Natural killer cell treated with Interleukin-12 subunit alpha and Interleukin-12 subunit beta and Interleukin-15 and Interleukin-18, amount 100 ng/mL, for 72 hours (primary cell): Measurements from ENCODE around the gene KPTN. TPM values are rescaled to one million over a fixed set of nuclear protein-coding genes. Genes with fewer than 3 reads are reported as not detected.
A peak's percentile ranks its signal among the peaks of the same experiment; 100 is the strongest.
"Not testable (repeated sequence)": the region's sequence is repeated elsewhere in the genome, so short reads cannot be mapped to it uniquely, and the experiment has no call there.

ENCODE experiments used
- ATAC-seq, 2 donors: fragments of 150-1000 bp; cut with Tn5 transposase in 1 of 2; sonication (Bioruptor Pico), chemical (Tn5 transposase) in 1 of 2; 2 replicates each; pipeline ENCODE4 v1.10.0; 2021
- DNase-seq: peaks from one replicate; pipeline ENCODE4 v3.0.0; 2022; ENCODE audit warnings: low spot score
- H3K27ac Mint-ChIP-seq, 2 donors: 1 replicate in 1 of 2; 2 replicates in 1 of 2; pipeline ENCODE4 v1.8.0; 2022; ENCODE audit warnings: mixed read lengths in 2 of 2, mild to moderate bottlenecking in 1 of 2, moderate library complexity in 1 of 2
- H3K27me3 Mint-ChIP-seq, 2 donors: 1 replicate in 1 of 2; 2 replicates in 1 of 2; pipeline ENCODE4 v1.8.0; 2022; ENCODE audit warnings: mixed read lengths in 2 of 2
- H3K36me3 Mint-ChIP-seq: one replicate; pipeline ENCODE4 v1.8.0; 2022; ENCODE audit warnings: mixed read lengths
- H3K4me1 Mint-ChIP-seq, 2 donors: 1 replicate in 1 of 2; 2 replicates in 1 of 2; pipeline ENCODE4 v1.8.0; 2022; ENCODE audit warnings: low read depth in 2 of 2, mixed read lengths in 2 of 2, mild to moderate bottlenecking in 1 of 2
- H3K4me3 Mint-ChIP-seq: one replicate; pipeline ENCODE4 v1.8.0; 2022; ENCODE audit warnings: mixed read lengths
- H3K9me3 Mint-ChIP-seq: 2 replicates; pipeline ENCODE4 v1.8.0; 2022; ENCODE audit warnings: mixed read lengths
- total RNA-seq, 2 donors: library from RNA; stranded (reverse); gene quantifications; one replicate each; pipeline ENCODE4 v1.2.3, GENCODE V29; 2022

Gene KPTN
- total RNA-seq, 2 donors from 2014 or later, result 4.9 to 11.4 TPM

DNA sequence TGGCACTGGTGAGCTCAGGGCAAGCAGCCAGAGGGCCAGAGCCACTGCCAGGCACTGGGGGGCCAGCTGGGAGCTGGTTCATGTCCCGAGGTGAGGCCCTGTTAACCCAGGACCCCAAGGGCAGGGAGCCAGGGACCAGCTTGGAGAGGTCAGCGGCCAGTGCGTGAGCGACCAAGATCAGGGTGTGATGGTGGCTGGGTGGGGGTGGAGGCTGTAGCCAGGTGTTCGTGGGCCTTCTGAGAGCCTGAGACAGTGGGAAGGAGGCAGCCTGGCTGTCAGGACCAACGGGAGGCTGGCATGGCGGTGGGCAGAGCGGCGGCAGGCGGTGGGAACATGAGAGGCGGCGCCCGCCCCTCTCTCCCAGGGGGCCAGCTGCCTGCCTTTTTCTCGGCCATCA is 8.1 kb upstream of the KPTN start:
- Mint-ChIP-seq H3K4me3 (no peak overlapping the region), H3K27ac (no peak overlapping the region), H3K9me3 (no peaks in the 10 kb centered on the region), H3K36me3 (peaks cover 7% of the 10 kb centered on the region), H3K27me3 (no peaks in the 10 kb centered on the region), H3K4me1 (peaks cover 7 to 12% of the 10 kb centered on the region in 2 donors)
- DNase-seq (no peak), ATAC-seq (no peak)

DNA sequence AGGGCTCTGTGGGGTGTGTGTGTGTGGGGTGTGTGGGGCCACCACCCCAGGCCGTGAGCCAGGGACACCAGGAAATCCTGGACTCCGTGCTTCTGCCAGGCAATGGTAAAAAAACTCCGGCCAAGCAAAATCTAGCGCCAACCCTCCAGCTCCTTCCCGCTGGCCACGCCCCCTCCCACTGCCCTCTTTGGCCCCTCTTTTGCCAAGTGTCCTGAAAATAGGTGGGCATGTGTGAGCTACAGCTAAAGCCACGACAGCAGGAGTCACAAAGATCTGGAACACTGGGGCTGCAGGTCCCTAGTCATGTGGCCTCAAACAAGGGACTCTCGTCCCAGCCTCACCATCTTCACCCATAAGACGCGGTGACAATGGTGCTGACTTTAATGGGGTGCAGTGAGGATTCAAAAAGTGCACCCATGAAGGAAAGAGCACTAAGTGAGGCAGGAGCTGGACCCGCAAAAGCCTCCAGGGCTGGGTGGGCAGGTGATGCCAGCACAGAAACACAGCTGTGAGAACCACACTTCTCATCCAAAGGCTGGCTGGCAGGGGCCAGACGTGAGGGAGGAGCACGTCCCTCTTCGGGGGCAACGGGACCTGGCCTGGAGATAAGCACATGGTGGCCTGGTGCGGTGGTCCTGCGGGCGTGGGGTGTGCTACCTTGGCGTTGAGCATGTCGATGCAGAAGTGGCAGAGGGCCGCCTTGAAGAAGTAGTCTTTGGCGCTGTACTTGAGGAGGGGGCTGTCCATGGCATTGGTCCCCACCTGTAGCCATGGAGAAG is 7.5 kb upstream of the KPTN start:
- ATAC-seq (no peak), DNase-seq (no peak)
- Mint-ChIP-seq H3K4me1 (peaks cover 7 to 10% of the 10 kb centered on the region in 2 donors), H3K27ac (no peak overlapping the region), H3K27me3 (no peaks in the 10 kb centered on the region), H3K4me3 (no peak overlapping the region), H3K9me3 (no peaks in the 10 kb centered on the region), H3K36me3 (peaks cover 7% of the 10 kb centered on the region)

DNA sequence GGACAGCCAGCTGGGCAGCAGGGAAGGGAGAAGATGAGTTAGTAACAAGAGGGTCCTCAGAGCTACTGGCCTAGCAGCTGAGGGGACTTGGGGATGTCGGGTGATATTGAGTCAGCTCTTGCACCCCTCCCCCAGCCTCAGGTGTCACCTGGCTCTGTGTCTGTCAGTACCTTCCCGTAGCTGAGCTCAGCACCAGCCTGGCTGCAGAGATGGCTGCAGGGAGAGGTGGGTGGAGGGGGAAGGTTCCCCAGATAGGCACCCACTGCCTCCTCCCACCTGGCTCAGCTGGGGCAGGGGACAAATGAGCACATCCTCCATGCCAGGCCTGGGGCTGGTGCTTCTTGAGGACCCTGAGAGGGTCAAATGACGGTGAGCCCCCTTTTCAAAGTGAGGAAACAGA is 6.8 kb upstream of the KPTN start:
- peaks cover 7 to 10% of the 10 kb centered on the region in 2 donors for H3K4me1 Mint-ChIP-seq
- peaks cover 7% of the 10 kb centered on the region for H3K36me3 Mint-ChIP-seq
- no peak overlapping the region for H3K4me3 Mint-ChIP-seq
- DNase-seq (no peak), ATAC-seq (no peak)
- H3K27ac Mint-ChIP-seq, result no peak overlapping the region
- no peaks in the 10 kb centered on the region for H3K27me3 Mint-ChIP-seq
- no peaks in the 10 kb centered on the region for H3K9me3 Mint-ChIP-seq

DNA sequence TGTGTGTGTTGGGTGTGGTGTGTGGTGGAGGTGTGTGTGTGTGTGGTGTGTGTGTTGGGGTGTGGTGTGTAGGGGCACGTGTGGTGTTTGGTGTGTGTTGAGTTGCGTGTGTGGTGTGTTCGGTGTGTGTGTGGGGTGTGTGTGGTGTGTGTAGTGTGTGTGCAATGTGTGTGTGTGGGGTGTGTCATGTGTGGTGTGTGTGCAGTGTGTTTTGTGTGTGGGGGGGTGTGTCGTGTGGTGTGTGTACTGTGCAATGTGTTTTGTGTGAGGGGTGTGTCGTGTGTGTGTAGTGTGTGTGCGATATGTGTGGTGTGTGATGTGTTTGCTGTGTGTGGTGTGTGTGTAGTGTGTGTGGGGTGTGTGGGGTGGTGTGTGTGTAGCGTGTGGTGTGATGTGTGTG is 6.0 kb upstream of the KPTN start:
- DNase-seq (no peak), ATAC-seq (no peak)
- Mint-ChIP-seq H3K27ac (no peak overlapping the region), H3K9me3 (no peaks in the 10 kb centered on the region), H3K4me1 (peaks cover 15 to 17% of the 10 kb centered on the region in 2 donors), H3K36me3 (peaks cover 7% of the 10 kb centered on the region), H3K4me3 (no peak overlapping the region), H3K27me3 (no peaks in the 10 kb centered on the region)

DNA sequence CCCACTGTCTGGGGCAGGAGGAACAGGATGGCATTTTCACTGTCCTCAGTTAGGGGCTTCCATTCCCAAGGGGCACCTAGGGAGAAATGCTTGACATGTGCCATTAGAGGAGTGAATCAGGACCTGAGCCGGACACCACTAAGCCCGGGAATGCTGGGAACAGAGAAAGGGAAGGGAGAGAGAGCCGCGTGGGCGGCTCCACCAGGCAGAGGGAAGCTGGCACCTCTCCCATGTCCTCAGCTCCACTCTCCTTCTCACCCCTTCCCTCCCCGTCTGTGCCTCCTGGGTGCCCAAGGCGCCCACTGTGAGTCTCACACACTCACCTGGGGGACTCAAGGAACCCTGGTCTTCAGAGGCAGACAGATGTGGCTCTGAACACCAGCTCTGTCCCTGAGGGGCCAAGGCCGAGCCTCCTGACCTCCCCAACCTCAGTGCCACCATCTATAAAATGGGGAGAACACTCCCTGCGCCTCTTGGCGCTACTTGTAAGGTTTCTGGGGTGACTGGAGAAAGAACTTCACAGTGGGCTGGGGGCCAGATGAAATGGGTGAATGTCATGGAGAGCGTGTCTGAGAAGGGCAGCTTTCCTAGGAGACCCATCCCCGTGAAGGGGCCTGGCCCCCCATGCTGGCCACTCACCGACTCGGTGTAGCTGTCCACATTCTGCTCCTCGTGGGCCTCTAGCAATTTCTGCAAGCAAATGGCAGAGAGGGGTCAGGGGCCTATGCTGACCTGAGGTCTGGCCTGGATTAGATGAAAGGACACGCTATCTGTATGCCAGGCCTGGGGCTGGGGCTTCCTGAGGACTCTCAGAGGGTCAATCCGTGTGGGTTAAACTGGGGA is 5.3 kb upstream of the KPTN start:
- H3K4me1 Mint-ChIP-seq, result peaks cover 20 to 23% of the 10 kb centered on the region in 2 donors
- ATAC-seq, result no peak
- H3K9me3 Mint-ChIP-seq, result no peaks in the 10 kb centered on the region
- peaks cover 7% of the 10 kb centered on the region for H3K36me3 Mint-ChIP-seq
- no peak overlapping the region for H3K27ac Mint-ChIP-seq
- no peak overlapping the region for H3K4me3 Mint-ChIP-seq
- DNase-seq, result no peak
- no peaks in the 10 kb centered on the region for H3K27me3 Mint-ChIP-seq

DNA sequence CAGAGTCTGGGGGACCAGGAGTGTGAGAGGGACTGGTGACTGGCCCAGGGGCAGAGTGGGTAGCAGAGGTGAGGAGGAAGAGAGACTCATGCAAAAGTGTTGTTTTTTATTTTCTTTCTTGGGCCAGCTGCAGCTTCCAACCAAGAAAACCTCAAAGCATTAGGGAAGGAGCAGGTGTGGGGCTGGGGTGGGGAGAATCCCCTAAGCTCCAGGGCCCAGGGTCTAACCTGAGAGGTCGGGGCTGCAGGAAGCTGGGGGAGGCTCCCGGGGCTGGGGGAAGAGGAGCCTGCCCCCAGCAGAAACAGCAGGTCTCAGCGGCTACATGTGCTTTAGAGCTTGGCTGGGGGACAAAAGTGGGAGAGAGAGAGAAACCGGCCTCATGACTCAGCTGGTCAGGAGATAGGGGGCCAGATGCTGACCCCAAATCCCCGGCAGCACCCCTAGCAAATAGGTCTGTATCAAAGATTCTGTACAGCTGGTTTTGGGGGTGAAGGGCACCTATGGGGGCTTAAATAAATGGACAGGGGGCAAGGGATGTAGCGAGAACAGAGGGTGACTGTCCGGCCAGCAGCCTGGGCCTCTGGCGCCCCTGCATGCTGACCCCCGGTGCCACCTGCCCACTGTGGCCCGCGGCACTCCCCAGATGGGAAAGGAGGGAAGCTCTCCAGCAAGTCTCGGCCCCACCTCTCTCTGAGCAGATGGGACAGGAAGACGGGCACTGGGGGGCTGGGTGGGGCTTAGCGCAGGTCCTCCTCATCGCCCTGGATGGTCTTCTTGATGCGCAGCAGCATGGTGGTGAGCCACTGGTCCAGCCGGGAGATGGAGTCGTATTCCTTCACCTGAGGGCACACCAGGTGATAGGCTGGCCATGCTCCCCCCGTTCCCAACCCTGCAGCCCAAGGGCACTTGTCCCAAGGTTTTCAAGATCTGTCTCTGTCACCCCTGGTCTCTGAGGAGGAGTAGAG is 3.8 kb upstream of the KPTN start:
- Mint-ChIP-seq H3K36me3 (peaks cover 7% of the 10 kb centered on the region), H3K27me3 (no peaks in the 10 kb centered on the region), H3K4me1 (peaks cover 23 to 24% of the 10 kb centered on the region in 2 donors), H3K4me3 (no peak overlapping the region), H3K9me3 (no peaks in the 10 kb centered on the region), H3K27ac (peak overlapping the region in 1 of 2 donors; percentile 45)
- DNase-seq, result no peak
- no peak for ATAC-seq

DNA sequence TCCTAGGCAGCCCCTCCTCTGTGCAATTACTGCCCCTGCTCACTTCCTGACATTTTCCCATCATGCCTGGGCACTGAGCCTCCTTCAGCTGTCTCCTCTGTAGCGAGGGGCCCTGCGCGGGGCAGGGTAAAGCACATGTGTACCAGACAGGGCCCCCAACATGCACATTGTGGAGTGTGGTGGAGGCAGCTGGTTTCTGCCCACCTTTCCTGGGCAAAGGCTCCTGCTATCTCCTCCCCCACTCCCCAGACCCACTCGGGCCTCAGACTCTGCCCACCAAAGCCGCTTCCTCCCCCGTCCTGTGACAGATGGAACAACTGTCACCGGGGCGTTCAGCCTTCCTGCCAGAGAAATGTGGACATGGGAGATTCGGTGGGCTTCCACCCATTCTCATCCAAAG is 2.9 kb upstream of the KPTN start:
- ATAC-seq, result no peak
- H3K4me1 Mint-ChIP-seq, result peaks cover 23 to 24% of the 10 kb centered on the region in 2 donors
- no peaks in the 10 kb centered on the region for H3K27me3 Mint-ChIP-seq
- H3K27ac Mint-ChIP-seq, result peak overlapping the region; percentile 23 to 45
- H3K4me3 Mint-ChIP-seq, result no peak overlapping the region
- DNase-seq, result no peak
- no peaks in the 10 kb centered on the region for H3K9me3 Mint-ChIP-seq
- peaks cover 7% of the 10 kb centered on the region for H3K36me3 Mint-ChIP-seq

DNA sequence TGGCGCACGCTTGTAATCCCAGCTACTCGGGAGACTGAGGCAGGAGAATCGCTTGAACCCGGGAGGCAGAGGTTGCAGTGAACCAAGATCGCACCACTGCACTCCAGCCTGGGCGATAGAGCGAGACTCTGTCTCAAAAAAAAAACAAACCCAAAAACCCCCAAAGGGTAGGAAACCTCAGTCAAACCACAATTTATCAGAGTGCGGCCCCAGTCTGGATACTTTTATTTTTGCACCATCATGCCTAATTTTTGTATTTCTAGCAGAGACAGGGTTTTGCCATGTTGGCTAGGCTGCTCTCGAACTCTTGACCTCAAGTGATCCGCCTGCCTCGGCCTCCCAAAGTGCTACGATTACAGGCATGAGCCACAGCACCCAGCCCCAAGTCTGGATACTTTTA is 2.2 kb upstream of the KPTN start:
- ATAC-seq, DNase-seq, H3K9me3 Mint-ChIP-seq, H3K27me3 Mint-ChIP-seq, H3K36me3 Mint-ChIP-seq, H3K4me3 Mint-ChIP-seq, H3K27ac Mint-ChIP-seq: not testable (repeated sequence)
- peaks cover 23 to 24% of the 10 kb centered on the region in 2 donors for H3K4me1 Mint-ChIP-seq

DNA sequence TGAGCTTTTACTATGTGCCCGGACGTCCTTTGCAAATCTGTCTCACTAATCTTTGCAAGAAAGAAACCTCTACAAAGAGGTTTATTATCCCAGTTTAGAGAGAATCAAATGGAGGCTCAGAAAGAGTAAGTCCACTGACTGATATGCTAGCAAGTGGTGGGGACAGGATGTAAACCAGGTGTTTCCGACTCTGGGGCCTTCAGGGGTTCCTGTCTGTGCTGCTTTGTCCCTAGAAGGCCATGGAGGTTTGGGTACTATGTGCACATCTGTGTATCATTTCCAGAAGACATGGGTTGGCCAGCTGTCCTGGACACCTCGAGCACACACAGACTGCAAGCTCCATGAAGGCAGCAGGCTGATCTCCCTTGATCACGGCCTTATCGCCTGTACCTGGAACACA is 1.2 kb upstream of the KPTN start:
- Mint-ChIP-seq H3K4me1 (peaks cover 20 to 29% of the 10 kb centered on the region in 2 donors), H3K9me3 (no peaks in the 10 kb centered on the region), H3K4me3 (peak overlapping the region; percentile 89), H3K36me3 (peaks cover 5% of the 10 kb centered on the region), H3K27me3 (no peaks in the 10 kb centered on the region), H3K27ac (peak overlapping the region; percentile 92 to 96)
- no peak for DNase-seq
- ATAC-seq, result no peak

DNA sequence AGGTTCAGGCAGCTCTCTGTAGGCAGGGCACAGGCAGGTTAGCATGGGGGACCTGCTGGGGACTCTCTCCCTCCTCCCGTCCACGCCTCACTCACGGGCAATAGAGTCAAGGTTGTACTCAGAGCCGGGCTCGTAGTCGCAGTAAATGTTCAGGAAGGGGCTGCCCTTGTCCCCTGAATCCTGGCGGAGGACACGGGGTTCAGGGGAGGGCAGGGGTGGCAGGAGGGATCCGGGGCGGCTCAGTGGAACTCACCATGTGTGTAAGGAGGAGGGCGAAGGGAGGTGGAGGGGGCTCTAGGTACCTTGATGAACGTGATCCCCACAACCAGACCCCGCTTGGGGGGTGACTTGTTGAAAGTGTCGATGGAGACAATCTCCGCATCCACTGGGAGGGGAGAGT is 819 bp downstream of the KPTN start:
- Mint-ChIP-seq H3K9me3 (no peaks in the 10 kb centered on the region), H3K27ac (peak overlapping the region in 1 of 2 donors; percentile 92), H3K36me3 (no peaks in the 10 kb centered on the region), H3K27me3 (peaks cover 0 to 2% of the 10 kb centered on the region in 2 donors), H3K4me3 (peak overlapping the region; percentile 89), H3K4me1 (peaks cover 15 to 24% of the 10 kb centered on the region in 2 donors)
- ATAC-seq, result no peak
- DNase-seq, result no peak

DNA sequence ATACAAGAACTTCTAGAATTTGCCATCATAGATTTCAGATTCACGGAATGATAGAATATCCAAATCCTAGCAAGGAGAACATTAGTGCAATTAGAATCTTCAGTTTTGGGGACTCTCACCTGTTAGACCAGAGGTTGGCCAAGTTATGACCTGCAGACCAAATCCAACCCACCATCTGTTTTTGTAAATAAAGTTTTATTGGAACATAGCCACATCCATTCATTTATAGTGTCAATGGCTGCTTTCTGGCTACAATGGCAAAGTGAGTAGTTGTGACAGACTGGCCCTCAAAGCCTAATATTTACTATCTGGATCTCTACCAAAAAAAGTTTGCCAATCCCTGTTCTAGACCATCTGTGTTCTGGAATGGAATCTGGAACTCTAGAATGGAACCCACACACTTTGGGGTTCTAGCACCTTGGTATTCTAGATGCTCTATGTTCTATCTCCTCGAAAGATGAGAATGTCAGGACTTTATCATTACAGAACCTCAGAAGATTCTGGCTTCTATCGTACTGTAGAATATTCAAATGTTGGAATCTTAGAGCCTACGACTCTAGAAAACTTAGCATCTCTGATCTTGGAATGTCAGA is 2.5 kb downstream of the KPTN start:
- DNase-seq, result no peak
- Mint-ChIP-seq H3K27me3 (peaks cover 0 to 2% of the 10 kb centered on the region in 2 donors), H3K27ac (no peak overlapping the region), H3K9me3 (no peaks in the 10 kb centered on the region), H3K4me3 (no peak overlapping the region), H3K4me1 (peaks cover 15 to 24% of the 10 kb centered on the region in 2 donors), H3K36me3 (no peaks in the 10 kb centered on the region)
- ATAC-seq, result no peak

DNA sequence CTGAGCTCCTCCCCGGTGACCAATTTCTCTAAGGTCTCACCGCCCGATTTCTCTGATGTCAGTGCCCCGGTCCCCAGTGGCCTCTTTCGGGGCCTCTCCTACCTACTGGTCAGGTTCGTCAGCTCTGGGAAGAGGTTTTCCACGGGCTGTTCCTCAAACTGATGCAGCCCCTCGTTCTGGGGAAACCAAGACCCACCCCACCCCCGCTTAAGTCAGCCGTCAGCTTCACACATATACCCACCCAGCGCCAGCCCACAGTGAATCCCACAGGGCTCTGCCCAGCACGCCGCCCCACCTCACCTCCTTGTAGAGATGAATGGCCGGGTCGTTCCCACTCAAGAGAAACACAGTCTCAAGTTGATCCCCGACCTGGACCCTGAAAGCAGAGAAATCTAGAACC is 3.4 kb downstream of the KPTN start:
- peaks cover 0 to 2% of the 10 kb centered on the region in 2 donors for H3K27me3 Mint-ChIP-seq
- H3K4me3 Mint-ChIP-seq, result no peak overlapping the region
- no peaks in the 10 kb centered on the region for H3K36me3 Mint-ChIP-seq
- ATAC-seq (no peak), DNase-seq (no peak)
- H3K27ac Mint-ChIP-seq, result no peak overlapping the region
- peaks cover 14 to 23% of the 10 kb centered on the region in 2 donors for H3K4me1 Mint-ChIP-seq
- no peaks in the 10 kb centered on the region for H3K9me3 Mint-ChIP-seq
